GM12875 (cell line): ENCODE results near the gene HSP90B1.

Experiments used
- H3K4me3 ChIP-seq: one replicate; pipeline ENCODE4 v1.5.1; 2011; ENCODE audit warnings: low read depth, low read length, control low read depth
- TF ChIP-seq, protein P1 (sequence below): IDR thresholded peaks from 2 replicates; pipeline ENCODE4 v1.5.1; 2011; ENCODE audit warnings: low read depth, mild to moderate bottlenecking, control low read depth, inconsistent platforms, low read length, moderate library complexity, borderline replicate concordance; ENCODE audit not compliant: insufficient read depth

HSP90B1 gene

GRCh38 chr12:103930034-103930786 lies at the start of gene HSP90B1:
Gene HSP90B1 (plus strand): TSS chr12:103930410. CDS start chr12:103930516, 106 bp downstream.
- TF ChIP-seq, protein P1, sequence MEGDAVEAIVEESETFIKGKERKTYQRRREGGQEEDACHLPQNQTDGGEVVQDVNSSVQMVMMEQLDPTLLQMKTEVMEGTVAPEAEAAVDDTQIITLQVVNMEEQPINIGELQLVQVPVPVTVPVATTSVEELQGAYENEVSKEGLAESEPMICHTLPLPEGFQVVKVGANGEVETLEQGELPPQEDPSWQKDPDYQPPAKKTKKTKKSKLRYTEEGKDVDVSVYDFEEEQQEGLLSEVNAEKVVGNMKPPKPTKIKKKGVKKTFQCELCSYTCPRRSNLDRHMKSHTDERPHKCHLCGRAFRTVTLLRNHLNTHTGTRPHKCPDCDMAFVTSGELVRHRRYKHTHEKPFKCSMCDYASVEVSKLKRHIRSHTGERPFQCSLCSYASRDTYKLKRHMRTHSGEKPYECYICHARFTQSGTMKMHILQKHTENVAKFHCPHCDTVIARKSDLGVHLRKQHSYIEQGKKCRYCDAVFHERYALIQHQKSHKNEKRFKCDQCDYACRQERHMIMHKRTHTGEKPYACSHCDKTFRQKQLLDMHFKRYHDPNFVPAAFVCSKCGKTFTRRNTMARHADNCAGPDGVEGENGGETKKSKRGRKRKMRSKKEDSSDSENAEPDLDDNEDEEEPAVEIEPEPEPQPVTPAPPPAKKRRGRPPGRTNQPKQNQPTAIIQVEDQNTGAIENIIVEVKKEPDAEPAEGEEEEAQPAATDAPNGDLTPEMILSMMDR, result no peak
- H3K4me3 ChIP-seq, result peak within 1 kb of the TSS; percentile 89

DNA sequence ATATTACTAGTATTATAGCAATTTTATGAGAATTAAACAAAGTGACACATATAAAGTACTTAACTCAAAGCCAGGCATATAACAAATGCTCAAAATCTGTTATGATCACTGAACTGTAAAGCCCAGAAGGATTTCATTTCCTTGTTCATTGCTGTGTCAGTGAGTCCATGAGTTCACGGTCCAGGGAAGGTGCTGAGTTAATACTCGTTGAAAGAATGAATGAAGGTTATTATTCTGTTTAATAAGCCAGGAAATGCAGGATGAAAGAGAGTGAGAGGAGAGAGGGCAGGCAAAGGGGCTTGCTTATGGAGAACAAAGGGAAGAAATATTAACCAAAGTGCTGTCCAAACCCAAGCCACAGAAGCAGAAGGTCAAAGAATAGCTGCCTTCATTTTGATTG lies 48.9 kb upstream of the HSP90B1 start:
- no peak overlapping the region for H3K4me3 ChIP-seq
- TF ChIP-seq, protein P1, result no peak

DNA sequence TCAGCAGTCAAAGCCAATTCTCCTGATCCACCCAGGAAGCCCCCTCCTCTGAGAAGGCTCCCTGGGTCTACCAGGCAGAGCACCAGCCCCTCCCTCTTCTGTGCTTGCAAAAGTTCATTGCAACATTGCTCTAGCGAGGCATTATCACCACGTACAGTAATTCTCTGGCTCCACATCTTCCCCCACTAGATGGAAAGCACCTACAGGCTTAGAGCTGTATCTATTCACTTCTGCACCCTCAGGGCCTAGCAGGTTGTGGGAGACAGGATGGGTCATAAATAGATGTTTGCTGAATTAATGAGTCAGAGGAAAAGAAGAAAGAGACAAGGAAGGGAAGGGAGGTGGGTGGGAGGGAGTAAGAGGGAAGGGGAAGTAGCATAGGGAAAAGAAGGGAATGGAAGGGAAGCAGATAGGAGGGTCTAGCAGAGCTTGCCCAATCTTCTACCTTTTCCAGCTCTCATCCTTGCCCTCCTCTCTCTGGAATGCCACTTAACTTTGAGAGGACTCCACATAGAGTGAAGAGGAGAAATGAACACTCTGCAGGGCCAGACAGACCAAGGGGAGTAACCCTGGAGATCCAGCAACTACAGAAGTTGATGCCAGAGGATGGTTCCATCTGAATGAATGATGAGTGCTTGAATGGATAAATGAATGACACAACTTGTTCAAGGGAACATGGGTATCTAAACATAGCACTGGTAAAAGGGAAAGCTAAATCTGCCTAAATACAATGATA lies 47.2 kb upstream of the HSP90B1 start:
- TF ChIP-seq, protein P1, result no peak
- H3K4me3 ChIP-seq, result no peak overlapping the region

DNA sequence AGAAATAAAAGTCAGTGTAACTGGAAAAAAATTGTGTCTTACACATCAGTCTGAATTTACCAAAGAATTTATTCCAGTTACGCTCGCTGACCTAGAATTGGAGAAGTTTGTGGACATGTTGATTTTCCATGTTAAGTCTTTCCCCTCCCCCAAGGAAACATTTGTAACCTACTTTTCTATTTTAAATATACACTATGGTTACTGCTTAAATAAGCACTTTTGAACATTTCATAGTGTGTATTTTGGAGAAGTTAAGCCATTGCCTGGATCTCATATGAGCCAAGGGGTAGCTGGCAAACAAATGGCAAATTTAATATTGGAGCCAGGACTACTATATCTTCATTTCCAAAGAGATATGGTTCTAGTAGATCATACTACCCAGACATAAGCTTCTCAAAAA lies 46.3 kb upstream of the HSP90B1 start:
- H3K4me3 ChIP-seq, result no peak overlapping the region
- TF ChIP-seq, protein P1, result no peak

DNA sequence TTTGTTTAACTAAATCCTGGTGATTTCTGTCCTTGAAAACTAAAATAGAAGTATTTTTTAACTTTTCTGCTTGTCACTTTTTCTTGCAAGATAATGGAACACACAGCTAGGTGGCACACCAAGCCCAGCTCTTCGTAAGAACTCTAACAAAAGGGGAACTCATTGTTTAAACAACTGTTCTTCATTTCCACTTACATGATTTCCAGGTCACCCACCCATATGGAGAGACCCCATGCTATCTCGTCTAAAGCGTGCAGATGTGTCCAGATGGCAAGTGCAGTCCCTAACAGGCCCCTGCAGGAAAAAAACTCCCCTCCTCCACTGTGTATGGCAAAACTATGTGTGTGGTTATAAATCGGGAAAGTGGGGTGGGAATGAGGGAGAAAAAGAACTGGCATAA lies 45.9 kb upstream of the HSP90B1 start:
- H3K4me3 ChIP-seq, result no peak overlapping the region
- TF ChIP-seq, protein P1, result peak; percentile 56; the same call in 1 of the 2 replicates

- TF ChIP-seq, protein P1, result no peak
- no peak overlapping the region for H3K4me3 ChIP-seq
Observed at GRCh38 chr12:103886195-103886797, 43.9 kb upstream of the HSP90B1 start.
